Raji (cell line): ENCODE data around the gene C10orf88.

Experiments
- POLR2A ChIP-seq: IDR thresholded peaks from 2 replicates; pipeline ENCODE4 v1.6.1; 2011; ENCODE audit warnings: low read depth, low read length, control low read depth; ENCODE audit not compliant: insufficient read depth

C10orf88 gene

DNA sequence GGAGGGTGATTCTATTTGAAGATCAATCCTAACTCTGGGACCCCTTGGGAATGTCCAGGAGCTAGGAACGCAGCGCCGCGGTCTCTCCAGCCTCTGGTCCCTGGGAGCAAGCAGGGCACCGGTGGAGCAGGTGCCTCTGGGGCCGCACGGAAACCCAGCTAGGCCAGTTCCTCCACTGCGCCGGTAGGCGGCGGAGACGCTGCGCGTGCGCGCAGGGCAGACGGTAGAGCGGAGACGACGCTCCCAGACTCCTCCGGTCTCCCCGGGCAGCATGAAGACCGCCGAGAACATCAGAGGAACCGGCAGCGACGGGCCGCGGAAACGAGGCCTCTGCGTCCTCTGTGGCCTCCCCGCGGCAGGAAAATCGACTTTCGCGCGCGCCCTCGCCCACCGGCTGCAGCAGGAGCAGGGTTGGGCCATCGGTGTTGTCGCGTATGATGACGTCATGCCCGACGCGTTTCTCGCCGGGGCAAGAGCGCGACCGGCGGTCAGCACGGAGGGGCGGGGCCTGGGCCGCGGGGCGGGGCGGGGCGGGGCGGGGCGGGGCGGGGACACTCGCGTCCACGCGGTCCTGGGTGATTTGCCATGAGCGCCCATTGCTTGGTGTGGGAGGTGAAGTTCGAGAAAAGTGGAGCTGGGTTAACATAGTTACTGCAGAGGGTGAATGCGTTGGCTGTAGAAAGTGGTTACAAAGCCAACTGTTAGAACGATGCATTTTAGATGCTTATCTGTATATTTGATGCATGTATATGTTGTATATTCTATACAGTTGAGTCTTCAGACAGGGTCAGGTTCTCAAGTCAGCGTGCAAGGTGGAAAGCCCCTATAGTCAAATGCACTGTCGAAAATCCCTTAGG, 26.4 kb upstream of the C10orf88 start, which contains the start of gene PSTK:
TSS of gene PSTK (plus strand) at position 193 of the 857 bp plus-strand sequence. CDS start at position 272, 79 bp downstream.
- TF ChIP-seq POLR2A = peak; percentile 82

DNA sequence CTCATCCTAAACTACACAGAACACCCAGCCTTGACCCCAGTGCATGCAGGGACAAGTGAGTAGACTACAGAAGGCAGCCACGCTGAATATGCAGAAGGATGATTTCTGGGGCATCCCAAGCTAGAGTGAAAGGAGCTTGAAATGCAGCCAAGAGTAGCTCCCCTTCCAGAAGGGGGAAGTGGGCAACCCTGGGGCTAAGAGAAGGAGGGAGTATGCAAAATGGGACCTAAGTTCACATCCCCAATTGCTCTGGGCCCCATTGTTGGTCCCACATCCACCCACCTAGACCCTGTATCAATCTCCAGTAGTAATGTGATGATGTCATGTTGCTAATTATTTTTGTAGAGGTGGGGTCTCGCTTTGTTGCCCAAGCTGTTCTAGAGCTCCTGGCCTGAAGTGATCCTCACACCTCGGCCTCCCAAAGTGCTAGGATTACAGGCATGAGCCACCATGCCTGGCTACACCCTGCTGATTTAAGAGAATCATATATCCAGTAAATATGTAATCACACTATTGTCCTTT, 20.6 kb upstream of the C10orf88 start:
- TF ChIP-seq POLR2A = no peak

DNA sequence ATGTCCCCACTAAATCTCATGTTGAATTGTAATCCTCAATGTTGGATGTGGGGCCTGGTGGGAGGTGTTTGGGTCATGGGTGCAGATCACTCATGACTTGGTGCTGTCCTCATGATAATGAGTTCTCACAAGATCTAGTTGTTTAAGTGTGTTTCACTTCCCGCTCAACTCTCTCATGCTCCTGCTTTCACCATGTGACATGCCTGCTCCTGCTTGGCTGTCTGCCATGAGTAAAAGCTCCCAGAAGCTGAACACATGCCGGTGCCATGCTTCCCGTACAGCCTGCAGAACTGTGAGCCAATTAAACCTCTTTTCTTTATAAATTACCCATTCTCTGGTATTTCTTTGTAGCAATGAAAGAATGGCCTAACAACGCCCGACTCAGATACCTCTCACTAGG, 20.0 kb upstream of the C10orf88 start:
- TF ChIP-seq POLR2A = no peak

- TF ChIP-seq POLR2A = no peak
Measured at GRCh38 chr10:122968698-122969097, 14.7 kb upstream of the C10orf88 start.

DNA sequence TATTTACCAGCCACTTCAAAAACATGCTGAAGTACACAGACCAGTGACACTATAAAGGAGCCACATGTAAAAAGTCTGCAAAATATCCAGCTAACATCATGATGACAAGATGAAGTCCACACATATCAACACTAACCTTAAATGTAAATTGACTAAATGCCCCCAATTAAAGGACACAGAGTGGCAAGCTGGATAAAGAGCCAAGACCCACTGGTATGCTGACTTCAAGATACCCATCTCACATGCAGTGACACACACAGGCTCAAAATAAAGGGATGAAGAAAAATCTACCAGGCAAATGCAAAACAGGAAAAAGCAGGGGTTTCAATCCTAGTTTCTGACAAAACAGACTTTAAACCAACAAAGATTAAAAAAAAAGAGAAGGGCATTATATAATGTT, 12.9 kb upstream of the C10orf88 start:
- TF ChIP-seq POLR2A = no peak

- TF ChIP-seq POLR2A = no peak
Measured at GRCh38 chr10:122962405-122962804, 8.4 kb upstream of the C10orf88 start.

- TF ChIP-seq POLR2A = no peak
Measured at GRCh38 chr10:122957474-122957873, 3.4 kb upstream of the C10orf88 start.

- TF ChIP-seq POLR2A = no peak
Measured at GRCh38 chr10:122955892-122956291, 1.9 kb upstream of the C10orf88 start.

- TF ChIP-seq POLR2A = no peak
Measured at GRCh38 chr10:122954731-122955050, 664 bp upstream of the C10orf88 start.

DNA sequence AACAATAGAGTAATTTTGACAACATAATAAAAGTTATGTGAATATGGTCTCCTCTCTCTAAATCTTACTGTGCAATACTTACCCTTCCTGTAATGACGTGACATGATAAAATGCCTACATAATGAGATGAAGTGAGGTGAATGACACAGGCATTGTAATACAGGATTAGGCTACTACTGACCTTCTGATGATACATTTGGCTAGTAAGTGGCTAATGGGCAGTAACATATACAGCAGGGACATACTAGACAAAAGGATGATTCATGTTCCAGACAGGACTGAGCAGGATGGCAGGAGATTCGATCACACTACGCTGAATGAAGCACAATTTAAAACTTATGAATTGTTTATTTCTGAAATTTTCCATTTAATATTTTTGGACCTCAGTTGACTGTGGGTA, 4.7 kb downstream of the C10orf88 start:
- TF ChIP-seq POLR2A = no peak

- TF ChIP-seq POLR2A = no peak
Measured at GRCh38 chr10:122939856-122940543, 14.0 kb downstream of the C10orf88 start.

- TF ChIP-seq POLR2A = no peak
Measured at GRCh38 chr10:122939133-122939855, 14.7 kb downstream of the C10orf88 start.

DNA sequence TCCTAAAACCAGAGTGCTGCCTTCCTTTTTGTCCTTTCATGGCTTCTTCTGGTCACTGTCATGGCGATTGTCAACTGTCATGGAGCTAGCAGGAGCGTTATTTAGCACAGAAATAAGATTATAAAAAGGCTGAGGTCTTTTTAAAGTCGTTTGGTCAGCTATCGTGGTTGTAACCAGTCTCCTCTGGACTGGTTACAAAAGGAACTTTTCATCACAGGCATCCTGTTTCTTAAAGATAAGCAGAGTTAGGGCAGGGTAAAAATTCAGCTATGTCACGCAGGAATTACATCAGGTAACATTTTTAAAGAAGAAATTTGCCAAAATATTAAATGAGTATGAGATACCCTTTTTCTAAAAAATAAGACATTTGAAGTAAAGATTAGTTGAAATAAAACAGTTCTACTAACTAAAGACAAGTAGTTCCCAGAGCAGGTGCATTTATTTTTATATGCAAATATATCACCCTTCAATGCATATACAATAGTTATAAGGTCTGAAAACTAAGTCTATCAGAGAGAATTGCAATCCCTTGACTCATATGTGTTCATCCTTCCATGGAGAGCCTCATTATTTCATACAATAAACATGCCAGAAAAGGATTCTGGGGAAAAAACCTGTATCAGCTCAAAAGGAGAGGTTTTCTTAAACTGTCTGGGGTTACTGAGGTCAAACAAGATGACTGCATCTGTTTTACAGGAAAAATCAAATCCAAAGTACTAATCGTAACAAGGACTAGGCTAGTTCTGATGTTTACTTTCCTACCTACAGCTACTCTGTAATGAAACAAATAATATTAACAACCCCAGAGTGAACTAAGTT, 22.7 kb downstream of the C10orf88 start:
- TF ChIP-seq POLR2A = no peak

GRCh38 chr10:122930140-122930539, 23.9 kb downstream of the C10orf88 start:
- TF ChIP-seq POLR2A = no peak

DNA sequence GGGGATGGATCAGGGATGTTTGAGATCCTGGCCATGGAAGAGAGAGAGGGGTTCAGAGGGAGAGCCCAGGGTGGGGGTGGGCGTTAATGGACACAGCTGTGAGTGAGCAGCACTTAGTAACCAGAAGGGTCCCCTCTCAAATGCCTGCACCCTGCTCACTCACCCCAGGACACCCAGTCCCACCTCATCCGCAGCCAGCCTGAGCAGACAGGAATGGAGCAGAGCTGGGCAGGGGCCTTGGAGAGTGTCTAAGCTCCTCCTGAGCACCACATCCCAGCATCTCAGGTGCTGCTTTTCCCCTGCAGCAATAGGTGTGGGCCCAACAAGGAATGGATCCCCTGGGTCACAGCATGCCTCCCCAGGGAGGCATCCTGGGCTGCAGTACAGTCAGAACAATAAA, 38.3 kb downstream of the C10orf88 start:
- no peak for TF ChIP-seq POLR2A
